ENCODE data around the gene EXOC6. TPM values are rescaled to one million over a fixed set of nuclear protein-coding genes. Genes with fewer than 3 reads are reported as not detected.
"Not testable (repeated sequence)": the region's sequence is repeated elsewhere in the genome, so short reads cannot be mapped to it uniquely, and the experiment has no call there.

Gene EXOC6
- total RNA-seq, 2 donors from 2014 or later, result 13.2 to 70.8 TPM

GRCh38 chr10:92938841-92939240 lies 90.5 kb downstream of the EXOC6 start:
- DNase-seq (no peak), ATAC-seq (no peak)
- Histone ChIP-seq H3K4me1 (no peaks in the 10 kb centered on the region), H3K27me3 (no peaks in the 10 kb centered on the region), H3K36me3 (replicated peaks in 1 of 2; ENCODE audit: insufficient read depth in 1 of 2, low read depth in 2 of 2) (no peaks in the 10 kb centered on the region), H3K27ac (no peak overlapping the region), H3K9me3 (no peaks in the 10 kb centered on the region), H3K4me3 (no peak overlapping the region)
- TF ChIP-seq CTCF (IDR thresholded peaks at IDR 0.05) (no peak), POLR2A (IDR thresholded peaks at IDR 0.05) (no peak)
- WGBS, 2 donors, result 86 to 97% methylated on average over 1 of the region's 1 CpG
- intact Hi-C loops (cut with DNase I), result no loop called here

GRCh38 chr10:92942226-92942625 lies 93.9 kb downstream of the EXOC6 start:
- no peak for ATAC-seq
- no peaks in the 10 kb centered on the region for H3K27me3 ChIP-seq
- no peak overlapping the region for H3K27ac ChIP-seq
- TF ChIP-seq POLR2A (IDR thresholded peaks at IDR 0.05), result no peak
- TF ChIP-seq CTCF (IDR thresholded peaks at IDR 0.05), result no peak
- no peak overlapping the region for H3K4me3 ChIP-seq
- DNase-seq, result no peak
- no peaks in the 10 kb centered on the region for H3K9me3 ChIP-seq
- no peaks in the 10 kb centered on the region for H3K36me3 ChIP-seq (replicated peaks in 1 of 2; ENCODE audit: insufficient read depth in 1 of 2, low read depth in 2 of 2)
- intact Hi-C loops (cut with DNase I), result no loop called here
- H3K4me1 ChIP-seq, result no peaks in the 10 kb centered on the region

- Histone ChIP-seq H3K27ac (no peak overlapping the region), H3K4me3 (no peak overlapping the region), H3K9me3 (no peaks in the 10 kb centered on the region), H3K27me3 (no peaks in the 10 kb centered on the region), H3K36me3 (replicated peaks in 1 of 2; ENCODE audit: insufficient read depth in 1 of 2, low read depth in 2 of 2) (peaks cover 0 to 2% of the 10 kb centered on the region in 2 donors), H3K4me1 (no peaks in the 10 kb centered on the region)
- DNase-seq, result no peak
- ATAC-seq, result no peak
- WGBS, 2 donors, result 91 to 96% methylated on average over 3 of the region's 3 CpGs
- intact Hi-C loops (cut with DNase I), result no loop called here
- no peak for TF ChIP-seq CTCF (IDR thresholded peaks at IDR 0.05)
- TF ChIP-seq POLR2A (IDR thresholded peaks at IDR 0.05), result no peak
Measured at GRCh38 chr10:92946491-92946890, 98.2 kb downstream of the EXOC6 start.

GRCh38 chr10:92952573-92952972 lies 104.3 kb downstream of the EXOC6 start:
- H3K9me3 ChIP-seq; H3K4me3 ChIP-seq; H3K27me3 ChIP-seq; ATAC-seq; DNase-seq; H3K36me3 ChIP-seq (replicated peaks in 1 of 2; ENCODE audit: insufficient read depth in 1 of 2, low read depth in 2 of 2); H3K4me1 ChIP-seq; H3K27ac ChIP-seq; intact Hi-C loops (cut with DNase I): not testable (repeated sequence)

GRCh38 chr10:92957223-92958010 lies 109.1 kb downstream of the EXOC6 start:
- intact Hi-C loops (cut with DNase I), result no loop called here
- ATAC-seq, result no peak
- no peak for TF ChIP-seq POLR2A (IDR thresholded peaks at IDR 0.05)
- TF ChIP-seq CTCF (IDR thresholded peaks at IDR 0.05), result no peak

More at GRCh38 chr10:92957223-92958010, 109.1 kb downstream of the EXOC6 start:
- H3K36me3 ChIP-seq (replicated peaks in 1 of 2; ENCODE audit: insufficient read depth in 1 of 2, low read depth in 2 of 2), result no peaks in the 10 kb centered on the region
- no peaks in the 10 kb centered on the region for H3K9me3 ChIP-seq
- 67 to 75% methylated on average over 2 of the region's 2 CpGs for WGBS, 2 donors
- H3K4me1 ChIP-seq, result no peaks in the 10 kb centered on the region
- no peaks in the 10 kb centered on the region for H3K27me3 ChIP-seq
- H3K27ac ChIP-seq, result no peak overlapping the region
- no peak overlapping the region for H3K4me3 ChIP-seq
- DNase-seq, result no peak
